GM21367 (cell line): Measurements from ENCODE around the gene ULK4.
"Not testable (repeated sequence)": the region's sequence is repeated elsewhere in the genome, so short reads cannot be mapped to it uniquely, and the experiment has no call there.

Source experiments
- ATAC-seq: cut with Tn5 transposase; IDR thresholded peaks from one replicate; pipeline ENCODE4 v1.9.1; 2021; ENCODE audit not compliant: unreplicated experiment

ULK4 gene

DNA sequence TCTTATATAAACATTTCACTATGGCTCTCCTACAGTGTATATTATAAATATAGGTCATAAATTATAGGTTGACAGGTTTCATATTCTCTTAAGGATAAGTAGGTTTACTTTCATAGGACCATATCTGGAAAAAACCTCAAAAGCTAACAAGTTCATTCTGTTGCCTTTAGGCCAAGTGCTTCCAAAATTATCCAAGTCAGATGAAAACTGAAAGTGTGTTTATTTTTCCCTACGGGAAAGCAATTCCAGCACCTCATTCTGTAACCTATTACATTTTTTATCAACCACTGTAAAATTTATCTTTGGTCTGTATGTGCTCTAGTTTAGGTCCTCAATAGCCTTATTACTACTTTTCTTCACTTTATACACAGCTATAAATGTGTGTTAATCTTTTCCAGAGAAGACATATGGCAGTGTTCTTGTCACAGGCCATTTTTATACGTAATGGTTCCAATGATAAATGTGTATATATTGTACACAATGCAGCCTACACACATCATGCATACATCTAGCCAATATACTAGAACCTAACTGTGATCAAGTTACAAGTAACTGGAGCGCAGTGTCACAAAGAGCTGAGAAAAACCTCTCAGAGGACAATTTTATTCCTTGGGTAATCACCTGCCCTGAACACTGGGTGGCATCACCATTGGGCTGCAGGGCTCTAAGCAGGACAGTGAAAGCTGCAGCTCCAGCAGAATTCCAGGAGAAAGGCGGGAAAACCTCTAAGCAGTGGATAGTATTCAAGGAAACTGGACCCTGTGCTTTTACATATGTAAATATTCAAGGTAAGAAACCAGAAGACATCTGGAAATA lies 511.3 kb downstream of the ULK4 start:
- ATAC-seq: no peak

GRCh38 chr3:41448396-41448795 lies 513.5 kb downstream of the ULK4 start:
- no peak for ATAC-seq

- ATAC-seq: no peak
Measured at GRCh38 chr3:41447701-41448100, 514.2 kb downstream of the ULK4 start.

GRCh38 chr3:41446316-41446715 lies 515.6 kb downstream of the ULK4 start:
- ATAC-seq: not testable (repeated sequence)

DNA sequence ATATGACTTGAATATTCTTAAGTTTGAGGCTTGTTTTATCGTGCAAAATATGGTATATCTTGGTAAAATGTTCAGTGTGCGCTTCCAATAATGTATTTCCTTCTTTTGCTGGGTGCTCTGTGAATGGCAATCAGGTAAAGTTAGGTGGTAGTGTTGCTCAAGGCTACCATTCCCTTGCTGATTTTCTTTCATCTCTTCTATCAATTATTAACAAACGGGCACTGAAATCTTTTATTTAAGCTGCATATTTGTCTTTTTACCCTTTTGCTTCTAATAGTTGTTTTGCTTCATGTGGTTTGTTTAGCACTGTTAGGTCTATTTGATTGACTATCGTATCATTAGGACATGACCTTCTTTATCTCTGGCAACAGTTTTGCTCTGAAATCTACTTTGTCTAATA lies 520.3 kb downstream of the ULK4 start:
- no peak for ATAC-seq

- ATAC-seq: no peak
Measured at GRCh38 chr3:41441139-41441538, 520.8 kb downstream of the ULK4 start.

DNA sequence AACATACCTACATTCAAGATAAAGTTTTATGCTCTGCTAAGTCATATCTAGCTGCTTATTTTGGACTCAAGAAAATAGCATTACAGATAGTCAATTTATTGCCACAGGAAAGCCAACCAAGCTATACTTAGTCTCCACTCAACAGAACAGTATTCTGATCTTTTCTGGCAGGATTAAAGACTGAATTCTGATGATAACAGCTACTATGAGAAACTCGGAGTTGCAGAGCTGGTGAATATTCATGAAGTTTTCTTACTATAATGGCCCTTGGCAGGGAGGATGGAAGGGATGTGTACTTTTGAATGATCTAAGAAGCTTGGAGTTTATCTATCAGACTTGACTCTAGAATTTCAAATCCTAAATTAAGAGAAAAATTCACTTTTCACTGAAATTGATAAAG lies 524.9 kb downstream of the ULK4 start:
- ATAC-seq: no peak

- ATAC-seq: no peak
Measured at GRCh38 chr3:41434781-41435180, 527.1 kb downstream of the ULK4 start.

DNA sequence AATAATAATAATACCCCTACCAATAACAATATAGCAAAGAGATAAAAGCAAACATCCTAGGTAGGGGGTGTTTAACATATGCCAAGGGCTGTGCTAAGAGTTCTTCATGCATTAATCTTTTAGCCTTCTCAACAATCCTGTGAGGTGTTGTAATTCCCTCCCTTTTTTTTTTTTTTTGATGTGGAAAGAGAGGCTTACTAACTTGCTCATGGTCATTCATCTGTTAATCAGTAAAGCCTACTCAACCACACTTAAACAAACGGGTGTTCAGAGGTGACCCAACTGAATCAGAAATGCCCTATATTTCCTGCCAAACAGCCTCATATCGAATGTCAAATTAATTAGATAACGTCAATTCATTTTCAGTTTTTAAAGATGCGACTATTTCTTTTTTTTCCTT lies 530.5 kb downstream of the ULK4 start:
- no peak for ATAC-seq

DNA sequence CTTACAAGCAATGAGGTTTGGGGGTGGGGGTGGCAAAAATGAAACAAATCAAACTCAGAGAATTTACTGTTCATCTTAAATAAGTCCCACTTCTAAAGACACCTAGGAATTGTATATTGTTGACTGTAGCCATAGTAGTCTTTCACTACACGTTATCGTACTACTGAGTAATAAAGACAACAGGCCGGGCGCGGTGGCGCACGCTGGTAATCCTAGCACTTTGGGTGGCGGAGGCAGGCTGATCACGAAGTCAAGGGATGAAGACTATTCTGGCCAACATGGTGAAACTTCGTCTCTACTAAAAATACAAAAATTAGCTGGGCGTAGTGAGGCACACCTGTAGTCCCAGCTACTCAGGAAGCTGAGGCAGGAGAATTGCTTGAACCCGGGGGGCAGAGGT lies 531.0 kb downstream of the ULK4 start:
- ATAC-seq: no peak

GRCh38 chr3:41430391-41430790 lies 531.5 kb downstream of the ULK4 start:
- no peak for ATAC-seq

DNA sequence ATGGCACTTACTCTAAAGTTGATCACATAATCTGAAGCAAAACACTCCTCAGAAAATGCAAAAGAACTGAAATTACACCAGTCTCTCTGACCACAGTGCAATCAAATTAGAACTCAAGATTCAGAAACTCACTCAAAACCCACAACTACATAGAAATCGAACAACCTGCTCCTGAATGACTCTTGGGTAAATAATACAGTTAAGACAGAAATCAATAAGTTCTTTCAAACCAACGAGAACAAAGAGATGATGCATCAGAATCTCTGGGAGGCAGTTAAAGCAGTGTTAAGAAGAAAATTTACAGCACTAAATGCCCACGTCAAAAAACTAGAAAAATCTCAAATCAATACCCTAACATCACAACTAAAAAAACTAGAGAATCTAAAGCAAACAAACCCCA lies 535.4 kb downstream of the ULK4 start:
- no peak for ATAC-seq

DNA sequence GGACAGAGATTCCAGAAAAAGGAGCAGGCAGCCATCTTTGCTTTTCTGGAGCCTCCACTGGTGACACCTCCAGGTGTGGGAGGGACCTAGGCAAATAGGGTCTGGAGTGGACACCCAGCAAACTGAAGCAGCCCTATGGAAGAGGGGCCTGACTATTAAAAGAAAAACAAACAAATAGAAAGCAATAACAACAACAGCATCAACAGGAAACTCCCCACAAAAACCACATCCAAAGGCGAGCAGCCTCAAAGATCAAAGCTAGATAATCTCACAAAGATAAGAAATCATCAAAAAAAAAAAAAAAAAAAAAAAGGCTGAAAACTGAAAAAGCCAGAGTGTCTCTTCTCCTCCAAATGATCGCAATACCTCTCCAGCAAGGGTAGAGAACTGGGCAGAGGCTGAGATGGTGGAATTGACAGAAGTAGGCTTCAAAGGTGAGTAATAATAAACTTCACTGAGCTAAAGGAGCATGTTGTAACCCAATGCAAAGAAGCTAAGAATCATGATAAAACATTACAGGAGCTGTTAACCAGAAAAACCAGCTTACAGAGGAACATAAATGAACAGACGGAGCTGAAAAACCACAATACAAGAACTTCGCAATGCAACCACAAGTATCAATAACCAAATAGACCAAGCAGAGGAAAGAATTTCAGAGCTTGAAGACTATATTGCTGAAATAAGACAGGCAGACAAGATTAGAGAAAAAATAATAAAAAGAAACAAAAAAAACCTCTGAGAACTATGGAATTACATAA lies 537.2 kb downstream of the ULK4 start:
- no peak for ATAC-seq

GRCh38 chr3:41419809-41420208 lies 542.1 kb downstream of the ULK4 start:
- no peak for ATAC-seq

DNA sequence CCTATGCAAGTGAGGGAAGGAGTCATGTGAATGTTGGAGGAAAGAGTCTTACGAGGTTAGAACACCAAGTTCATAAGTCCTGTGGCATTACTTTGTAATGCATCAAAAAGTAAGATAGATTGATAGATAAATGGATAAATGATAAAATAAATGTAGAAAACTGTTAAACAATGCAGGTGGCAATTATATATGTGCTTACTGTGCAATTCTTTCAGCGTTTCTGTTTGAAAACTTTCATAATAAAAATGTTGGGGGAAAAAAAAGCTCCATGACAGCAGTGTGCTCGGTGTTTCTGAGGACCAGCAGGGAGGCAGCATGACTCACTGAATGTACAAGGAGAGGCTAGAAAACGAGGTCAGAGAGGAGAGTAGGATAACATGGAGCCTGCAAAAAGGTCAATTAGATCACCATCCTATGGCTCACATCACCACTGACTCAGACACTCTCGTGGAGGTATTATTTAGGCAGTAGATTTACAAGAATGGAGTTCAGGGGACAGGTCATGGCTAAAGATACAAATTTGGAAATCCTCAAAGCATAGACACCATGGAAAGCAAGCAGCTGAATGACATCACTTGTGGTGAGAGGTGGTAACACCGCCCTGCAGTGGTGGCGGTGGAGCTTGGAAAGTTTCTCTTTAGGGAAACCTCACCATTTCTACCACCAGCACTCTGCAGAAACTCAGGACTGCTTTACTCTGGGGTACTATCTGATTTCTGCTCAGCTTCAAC lies 542.8 kb downstream of the ULK4 start:
- ATAC-seq: no peak

DNA sequence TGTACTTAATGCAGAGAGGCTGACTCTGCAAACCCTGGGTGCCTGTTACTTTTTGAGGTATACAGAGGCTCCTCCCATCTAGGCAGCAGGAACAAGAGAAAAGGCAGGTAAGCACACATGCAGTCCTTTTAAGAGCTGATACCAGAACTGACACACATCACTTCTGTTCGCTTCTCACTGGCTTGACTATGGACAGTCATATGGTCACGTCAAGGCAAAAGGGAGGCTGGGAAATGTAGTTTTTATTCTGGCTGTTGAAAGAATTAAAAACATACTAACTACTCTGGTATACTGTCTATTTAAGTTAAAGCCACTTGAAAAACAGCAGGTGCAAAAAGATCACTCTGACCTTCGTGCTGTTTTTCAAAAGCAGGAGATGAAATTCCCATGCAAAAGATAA lies 544.3 kb downstream of the ULK4 start:
- ATAC-seq: no peak

DNA sequence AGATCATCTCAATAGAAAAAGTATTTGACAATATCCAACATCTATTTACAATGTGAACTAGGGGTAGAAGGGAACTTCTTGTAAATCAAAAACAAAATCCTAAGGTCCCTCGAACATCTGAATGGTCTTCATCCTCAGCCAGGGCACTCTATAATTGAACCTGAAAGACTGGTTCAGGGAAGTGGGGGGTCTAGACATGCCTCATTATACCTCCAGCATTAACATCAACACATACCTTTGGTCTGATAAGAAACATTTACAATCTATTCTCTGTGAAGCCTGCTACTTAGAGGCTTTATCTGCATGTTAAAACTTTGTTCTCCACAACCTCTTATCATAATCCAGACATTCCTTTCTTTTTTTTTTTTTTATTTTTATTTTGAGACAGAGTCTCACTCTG lies 550.8 kb downstream of the ULK4 start:
- ATAC-seq: no peak

GRCh38 chr3:41405466-41405865 lies 556.4 kb downstream of the ULK4 start:
- no peak for ATAC-seq

DNA sequence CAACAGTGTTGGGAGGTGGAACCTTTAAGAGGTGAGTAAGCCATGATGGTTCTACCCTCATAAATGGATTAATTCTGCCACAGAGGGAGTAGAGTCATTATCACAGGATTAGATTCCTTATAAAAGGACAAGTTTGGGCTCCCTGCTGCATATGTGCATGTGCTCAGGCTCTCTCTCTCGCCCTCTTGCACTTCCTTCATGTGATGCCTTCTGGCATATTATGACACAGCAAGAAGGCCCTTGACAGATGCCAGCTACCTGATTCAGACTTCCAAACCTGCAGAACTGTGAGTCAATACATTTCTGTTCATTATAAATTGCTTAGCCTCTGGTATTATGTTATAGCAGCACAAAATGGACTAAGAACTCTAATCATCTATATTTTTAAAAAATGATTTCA lies 557.3 kb downstream of the ULK4 start:
- no peak for ATAC-seq

GRCh38 chr3:41394896-41395295 lies 567.0 kb downstream of the ULK4 start:
- ATAC-seq: no peak

- ATAC-seq: not testable (repeated sequence)
Measured at GRCh38 chr3:41370765-41371535, 591.0 kb downstream of the ULK4 start.
